ENCODE measurements around the gene ZNF883. TPM values are rescaled to one million over a fixed set of nuclear protein-coding genes. Genes with fewer than 3 reads are reported as not detected.

Gene ZNF883
- total RNA-seq, 4 donors from 2014 or later: 1.3 to 13.3 (median 6.5) TPM

DNA sequence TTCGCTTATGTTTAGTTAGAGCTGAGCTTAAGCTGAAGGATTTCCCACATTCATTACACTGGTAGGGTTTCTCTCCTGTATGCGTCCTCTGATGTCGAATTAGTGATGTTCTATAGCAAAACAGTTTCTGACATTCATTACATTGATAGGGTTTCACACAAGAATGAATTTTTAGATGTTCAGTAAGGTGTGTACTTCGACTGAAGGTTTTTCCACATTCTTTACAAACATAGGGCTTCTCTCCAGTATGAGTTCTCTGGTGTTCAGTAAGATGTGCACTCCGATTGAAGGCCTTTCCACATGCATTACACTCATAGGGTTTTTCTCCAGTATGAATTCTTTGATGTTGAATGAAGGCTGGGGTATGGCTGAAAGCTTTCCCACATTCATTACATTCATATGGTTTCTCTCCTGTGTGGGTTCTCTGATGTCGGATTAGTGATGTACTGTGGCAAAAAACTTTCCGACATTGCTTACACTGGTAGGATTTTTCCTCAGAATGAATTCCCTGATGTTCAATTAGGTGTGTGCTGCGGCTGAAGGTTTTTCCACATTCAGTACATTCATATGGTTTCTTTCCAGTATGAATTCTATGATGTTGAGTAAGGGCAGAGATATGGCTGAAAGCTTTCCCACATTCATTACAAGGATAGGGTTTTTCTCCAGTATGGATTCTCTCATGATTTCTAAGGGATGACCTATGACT is 14.6 kb downstream of the ZNF883 start:
- no peaks in the 10 kb centered on the region for H3K27me3 ChIP-seq
- no peak overlapping the region for H3K4me3 ChIP-seq
- intact Hi-C loops (cut with DNase I; ENCODE audit: low total_unique reads): no loop called here
- DNase-seq: no peak
- H3K9me3 ChIP-seq: peaks cover 0 to 45% of the 10 kb centered on the region in 2 donors
- no peaks in the 10 kb centered on the region for H3K4me1 ChIP-seq
- H3K27ac ChIP-seq: no peak overlapping the region
- TF ChIP-seq POLR2A (IDR thresholded peaks at IDR 0.05): no peak
- TF ChIP-seq, protein P1, sequence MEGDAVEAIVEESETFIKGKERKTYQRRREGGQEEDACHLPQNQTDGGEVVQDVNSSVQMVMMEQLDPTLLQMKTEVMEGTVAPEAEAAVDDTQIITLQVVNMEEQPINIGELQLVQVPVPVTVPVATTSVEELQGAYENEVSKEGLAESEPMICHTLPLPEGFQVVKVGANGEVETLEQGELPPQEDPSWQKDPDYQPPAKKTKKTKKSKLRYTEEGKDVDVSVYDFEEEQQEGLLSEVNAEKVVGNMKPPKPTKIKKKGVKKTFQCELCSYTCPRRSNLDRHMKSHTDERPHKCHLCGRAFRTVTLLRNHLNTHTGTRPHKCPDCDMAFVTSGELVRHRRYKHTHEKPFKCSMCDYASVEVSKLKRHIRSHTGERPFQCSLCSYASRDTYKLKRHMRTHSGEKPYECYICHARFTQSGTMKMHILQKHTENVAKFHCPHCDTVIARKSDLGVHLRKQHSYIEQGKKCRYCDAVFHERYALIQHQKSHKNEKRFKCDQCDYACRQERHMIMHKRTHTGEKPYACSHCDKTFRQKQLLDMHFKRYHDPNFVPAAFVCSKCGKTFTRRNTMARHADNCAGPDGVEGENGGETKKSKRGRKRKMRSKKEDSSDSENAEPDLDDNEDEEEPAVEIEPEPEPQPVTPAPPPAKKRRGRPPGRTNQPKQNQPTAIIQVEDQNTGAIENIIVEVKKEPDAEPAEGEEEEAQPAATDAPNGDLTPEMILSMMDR (IDR thresholded peaks at IDR 0.05): no peak
- no peaks in the 10 kb centered on the region for H3K36me3 ChIP-seq

- DNase-seq: no peak
- TF ChIP-seq, protein P1 (IDR thresholded peaks at IDR 0.05): no peak
- TF ChIP-seq POLR2A (IDR thresholded peaks at IDR 0.05): no peak
- H3K9me3 ChIP-seq: no peaks in the 10 kb centered on the region
- H3K27ac ChIP-seq: no peak overlapping the region
- no peak overlapping the region for H3K4me3 ChIP-seq
- intact Hi-C loops (cut with DNase I; ENCODE audit: low total_unique reads): no loop called here
- H3K27me3 ChIP-seq: no peaks in the 10 kb centered on the region
- H3K36me3 ChIP-seq: no peaks in the 10 kb centered on the region
- no peaks in the 10 kb centered on the region for H3K4me1 ChIP-seq
These were observed 40.6 kb downstream of the ZNF883 start for GRCh38 chr9:112971415-112971814.

DNA sequence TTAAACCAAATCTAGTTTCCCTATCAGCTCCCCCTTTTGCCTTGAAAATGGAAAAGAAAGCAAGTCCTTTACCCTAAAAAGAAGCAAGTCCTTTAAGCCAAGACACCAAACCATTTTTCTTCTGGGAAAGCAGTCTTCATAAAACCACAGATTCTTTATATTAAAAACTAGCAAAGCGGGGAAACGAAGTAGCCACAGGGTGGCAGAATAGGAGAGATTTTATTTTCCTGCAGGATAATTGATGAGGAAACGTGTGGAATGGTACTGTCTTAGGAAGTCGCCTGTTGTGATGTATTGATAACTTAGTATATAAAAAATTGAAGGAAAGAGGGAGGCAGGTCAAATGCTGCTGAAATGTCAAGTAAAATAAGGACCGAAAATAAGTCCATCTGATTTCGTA is 41.1 kb downstream of the ZNF883 start:
- no peaks in the 10 kb centered on the region for H3K36me3 ChIP-seq
- no peak for DNase-seq
- no peaks in the 10 kb centered on the region for H3K27me3 ChIP-seq
- no peak overlapping the region for H3K27ac ChIP-seq
- H3K9me3 ChIP-seq: no peaks in the 10 kb centered on the region
- no peak for TF ChIP-seq POLR2A (IDR thresholded peaks at IDR 0.05)
- TF ChIP-seq, protein P1 (IDR thresholded peaks at IDR 0.05): no peak
- intact Hi-C loops (cut with DNase I; ENCODE audit: low total_unique reads): no loop called here
- H3K4me1 ChIP-seq: no peaks in the 10 kb centered on the region
- H3K4me3 ChIP-seq: no peak overlapping the region

GRCh38 chr9:112969730-112970129 is 42.3 kb downstream of the ZNF883 start:
- no peaks in the 10 kb centered on the region for H3K9me3 ChIP-seq
- intact Hi-C loops (cut with DNase I; ENCODE audit: low total_unique reads): no loop called here
- H3K27me3 ChIP-seq: no peaks in the 10 kb centered on the region
- no peaks in the 10 kb centered on the region for H3K36me3 ChIP-seq
- no peak for DNase-seq
- no peak overlapping the region for H3K27ac ChIP-seq
- no peak for TF ChIP-seq POLR2A (IDR thresholded peaks at IDR 0.05)
- TF ChIP-seq, protein P1 (IDR thresholded peaks at IDR 0.05): no peak
- no peak overlapping the region for H3K4me3 ChIP-seq
- no peaks in the 10 kb centered on the region for H3K4me1 ChIP-seq

- Histone ChIP-seq H3K4me3 (no peak overlapping the region), H3K36me3 (no peaks in the 10 kb centered on the region), H3K9me3 (no peaks in the 10 kb centered on the region), H3K27me3 (peaks cover 0 to 3% of the 10 kb centered on the region in 2 donors), H3K4me1 (no peaks in the 10 kb centered on the region), H3K27ac (no peak overlapping the region)
- intact Hi-C loops (cut with DNase I; ENCODE audit: low total_unique reads): no loop called here
- DNase-seq: no peak
- TF ChIP-seq POLR2A (IDR thresholded peaks at IDR 0.05): no peak
- TF ChIP-seq, protein P1 (IDR thresholded peaks at IDR 0.05): no peak
These were observed 56.4 kb downstream of the ZNF883 start for GRCh38 chr9:112955550-112955949.

All from uterus (tissue), 4 donors.